GOT3 (cell line): ENCODE data around the gene BABAM1.

Experiments
- DNase-seq: peaks from one replicate; lab custom pipeline; 2025; ENCODE audit warnings: mixed read lengths; lab: John Stamatoyannopoulos, UW

Gene BABAM1

DNA sequence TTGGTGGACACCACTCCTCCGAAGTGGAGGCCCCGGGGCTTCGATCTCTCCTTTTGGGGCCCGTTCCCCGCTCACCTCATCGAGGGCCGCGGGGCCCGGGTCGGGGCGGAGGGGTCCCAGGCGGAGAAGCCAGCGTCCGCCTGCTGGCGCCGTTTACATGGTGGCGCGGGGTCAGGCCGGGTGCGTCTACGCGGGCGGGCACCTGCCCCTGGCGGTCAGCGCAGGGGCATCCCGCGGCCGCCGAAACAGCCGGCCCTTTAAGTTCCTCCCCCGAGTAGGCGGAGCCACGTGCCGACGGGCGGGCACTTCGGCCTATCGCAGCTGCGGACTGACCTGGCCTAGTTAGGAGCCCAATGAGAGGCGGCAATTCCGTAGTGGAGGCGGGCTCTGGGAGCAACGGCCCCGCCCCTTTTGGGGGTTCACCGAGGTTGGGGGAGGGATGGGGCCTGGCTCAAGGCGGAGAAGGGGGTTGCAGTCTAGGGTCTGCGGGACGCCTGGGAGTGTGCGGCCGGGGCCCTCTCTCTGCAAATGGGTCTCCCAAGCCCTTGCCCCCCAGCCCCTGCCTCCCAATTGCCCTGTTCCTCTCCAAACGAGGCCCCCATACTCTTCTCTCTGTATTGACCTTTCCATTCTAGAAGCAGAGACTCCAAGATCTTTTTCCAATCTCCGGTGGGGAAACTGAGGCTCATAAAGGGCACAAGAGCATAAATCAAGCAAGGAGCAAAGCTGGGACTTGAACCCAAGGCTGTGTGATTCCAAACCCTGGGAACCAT lies 36.1 kb downstream of the BABAM1 start, which contains the start of gene ABHD8:
ABHD8 (minus strand) TSS at position 259 of the 773 bp plus-strand sequence. CDS start 1,809 bp downstream, outside the sequence.
- DNase-seq: peak; percentile 80

DNA sequence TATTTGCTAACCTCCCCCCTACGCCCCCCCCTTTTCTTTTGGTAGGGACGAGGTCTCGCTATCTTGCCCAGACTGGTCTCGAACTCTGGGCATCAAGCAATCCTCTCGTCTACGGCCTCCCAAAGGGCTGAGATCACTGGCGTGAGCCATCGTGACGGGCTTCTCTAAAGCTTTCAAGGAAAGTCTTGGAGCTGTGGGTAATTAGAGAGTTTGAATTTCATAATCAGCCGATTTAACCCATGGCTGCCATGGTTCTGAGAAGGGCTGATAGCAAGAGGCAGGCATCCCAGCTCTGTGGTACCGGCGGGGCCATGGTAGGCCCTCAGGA lies 36.7 kb downstream of the BABAM1 start:
- no peak for DNase-seq

DNA sequence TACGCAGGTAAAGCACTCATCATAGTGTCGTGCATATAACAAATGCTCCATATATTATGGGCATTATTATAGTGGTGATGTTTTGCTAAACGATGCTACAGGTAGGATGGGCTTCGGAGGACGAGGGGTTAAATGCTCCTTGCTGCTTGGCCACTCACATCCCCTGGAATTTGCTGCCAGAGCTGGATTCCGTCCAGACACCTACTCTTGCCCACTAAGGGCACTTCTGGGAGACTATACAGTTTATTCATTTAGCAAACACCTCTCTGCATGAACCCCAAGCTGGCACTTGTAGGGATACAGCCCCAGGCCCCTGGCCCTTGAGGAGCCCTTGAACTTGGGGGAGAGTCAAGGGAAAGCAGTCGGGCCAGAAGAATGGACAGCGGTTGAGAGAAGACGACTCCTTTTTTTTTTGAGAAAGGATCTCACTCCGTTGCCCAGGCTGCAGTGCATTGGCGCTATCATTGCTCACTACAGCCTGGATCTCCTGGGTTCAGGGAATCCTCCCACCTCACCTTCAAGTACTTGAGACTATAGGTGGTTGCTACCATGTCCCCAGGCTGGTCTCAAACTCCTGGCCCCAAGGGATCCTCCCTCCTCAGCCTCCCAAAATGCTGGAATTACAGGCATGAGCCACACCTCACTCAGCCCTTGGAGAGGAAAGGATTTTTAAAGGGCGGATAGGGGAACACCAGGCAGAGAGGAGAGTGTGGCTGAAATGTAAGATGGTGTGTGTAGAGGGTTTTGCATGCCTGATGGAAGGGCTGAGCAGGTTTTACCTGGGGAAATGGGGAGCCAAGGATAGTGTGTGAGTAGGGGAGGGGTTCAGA lies 37.4 kb downstream of the BABAM1 start:
- DNase-seq: no peak

DNA sequence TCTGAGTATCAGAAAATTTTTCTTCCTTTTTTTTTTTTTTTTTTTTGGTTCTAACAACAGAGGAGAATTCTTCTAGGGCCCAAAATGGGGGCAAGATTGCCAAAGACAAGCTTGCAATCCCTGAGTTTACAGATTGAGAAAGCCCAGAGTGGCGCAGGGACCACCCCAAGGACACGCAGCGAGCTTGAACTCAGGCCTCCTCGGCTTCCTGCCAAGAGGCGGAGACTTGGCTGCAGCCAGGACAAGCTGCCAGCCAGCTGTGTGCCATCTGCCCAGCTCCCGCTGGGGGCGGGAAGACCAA lies 37.9 kb downstream of the BABAM1 start:
- DNase-seq: no peak

DNA sequence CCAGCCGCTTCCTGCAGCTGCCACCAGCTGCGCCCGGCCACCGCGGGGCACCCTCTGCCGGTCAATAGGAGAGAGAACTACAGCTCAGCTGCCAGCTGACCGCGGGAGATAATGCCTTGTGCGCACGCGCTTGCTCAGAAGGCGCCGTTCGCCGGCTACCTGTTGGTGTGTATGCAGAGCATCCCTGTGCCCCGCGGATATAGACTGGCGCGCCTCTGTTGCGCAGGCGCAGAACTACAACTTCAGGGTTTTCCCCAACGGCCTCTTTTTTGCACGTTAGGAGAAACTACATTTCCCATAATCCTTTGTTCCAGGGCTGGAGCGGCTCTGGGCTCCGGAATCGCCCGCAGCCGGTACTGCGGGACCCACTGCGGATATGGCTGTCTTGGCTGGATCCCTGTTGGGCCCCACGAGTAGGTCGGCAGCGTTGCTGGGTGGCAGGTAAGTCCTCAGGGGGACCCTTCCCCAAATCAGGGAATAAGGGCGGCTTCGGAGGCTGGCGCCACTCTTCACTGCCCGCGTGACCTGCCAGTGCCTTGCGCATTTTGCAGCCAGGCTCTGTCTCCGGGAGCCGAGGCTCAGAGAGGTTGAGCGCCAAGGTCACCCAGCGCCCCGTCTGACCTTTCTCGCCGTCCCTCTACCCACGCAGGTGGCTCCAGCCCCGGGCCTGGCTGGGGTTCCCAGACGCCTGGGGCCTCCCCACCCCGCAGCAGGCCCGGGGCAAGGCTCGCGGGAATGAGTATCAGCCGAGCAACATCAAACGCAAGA lies 38.5 kb downstream of the BABAM1 start, which contains the start of gene MRPL34:
MRPL34 (plus strand) TSS at position 356 of the 768 bp plus-strand sequence; CDS start at position 377, 21 bp downstream.
- peak; percentile 96 for DNase-seq

DNA sequence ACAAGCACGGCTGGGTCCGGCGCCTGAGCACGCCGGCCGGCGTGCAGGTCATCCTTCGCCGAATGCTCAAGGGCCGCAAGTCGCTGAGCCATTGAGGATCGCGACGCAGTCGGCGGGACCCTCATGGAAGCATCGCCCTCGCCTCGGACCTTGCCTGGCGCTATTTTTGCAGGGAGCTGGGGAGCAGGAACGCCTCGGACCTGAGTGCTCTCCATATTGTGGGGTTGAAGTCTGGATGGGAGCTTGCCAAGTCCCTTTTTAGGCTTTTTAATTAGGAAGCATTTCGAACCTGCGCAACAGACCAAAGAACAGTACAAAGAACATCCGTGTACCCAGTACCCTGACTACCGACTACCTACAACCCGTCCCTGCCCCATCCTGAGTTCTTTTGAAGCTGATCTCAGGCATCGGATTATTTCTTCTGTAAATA lies 39.1 kb downstream of the BABAM1 start:
- no peak for DNase-seq

DNA sequence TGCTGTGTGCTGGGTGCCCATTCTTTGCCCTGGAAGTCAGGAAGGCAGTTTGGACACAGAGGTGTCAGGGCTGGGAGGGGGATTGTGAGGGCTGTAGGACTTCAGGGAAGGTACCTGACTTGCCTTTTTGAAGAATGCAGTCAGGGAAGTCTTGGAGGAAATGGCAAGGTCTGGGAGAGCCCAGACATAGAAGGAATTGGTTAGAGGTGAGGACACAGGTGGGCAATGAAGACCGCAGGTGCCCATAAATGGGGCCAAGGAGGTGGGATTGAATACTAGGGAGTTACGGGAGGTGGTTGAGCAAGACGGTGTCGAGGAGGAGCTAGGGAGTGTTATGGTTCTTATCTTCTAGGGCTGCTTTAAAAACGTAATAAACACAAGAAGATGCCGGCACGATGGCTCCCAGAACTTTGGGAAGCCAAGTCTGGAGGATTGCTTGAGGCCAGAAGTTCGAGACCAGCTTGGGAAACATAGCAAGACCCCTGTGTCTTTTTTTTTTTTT lies 40.7 kb downstream of the BABAM1 start:
- DNase-seq: no peak

DNA sequence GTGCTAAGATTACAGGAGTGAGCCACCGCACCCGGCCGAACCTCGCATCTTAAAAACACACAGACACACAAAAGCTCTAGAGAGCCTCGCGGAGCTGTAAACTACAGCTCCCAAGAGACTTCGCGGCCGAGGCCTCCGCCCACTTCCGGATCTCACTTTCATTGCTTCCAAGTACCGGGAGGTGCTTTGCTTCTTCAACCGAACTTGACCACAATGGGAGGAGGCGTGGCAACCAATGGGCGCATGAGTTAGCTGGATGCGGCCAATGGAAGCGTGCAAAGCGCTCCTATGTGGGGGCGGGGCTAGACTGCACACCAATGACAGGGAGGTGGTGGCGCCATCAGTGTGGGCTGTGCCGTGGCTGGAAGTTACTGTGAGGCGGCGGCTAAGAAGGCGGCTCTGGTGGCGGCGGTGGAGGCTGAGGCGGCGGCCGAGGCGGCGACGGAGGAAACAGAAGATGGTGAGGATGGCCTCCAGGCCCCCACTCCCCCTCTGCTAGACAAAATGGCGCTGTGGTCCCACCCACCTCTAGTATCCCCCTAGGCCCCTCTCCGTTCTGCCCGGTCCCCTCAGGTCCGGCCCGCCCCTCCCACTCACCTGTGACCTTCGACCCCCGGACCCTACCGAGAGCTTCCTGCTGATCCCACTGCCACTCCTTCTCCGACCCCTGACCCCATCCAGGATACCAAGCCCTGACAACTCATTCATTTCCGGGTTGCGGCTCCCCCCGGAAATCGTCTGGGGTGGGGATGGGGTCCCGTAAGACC lies 42.1 kb downstream of the BABAM1 start, which contains the start of gene DDA1:
DDA1 (plus strand) TSS at position 366 of the 767 bp plus-strand sequence; CDS start at position 458, 92 bp downstream.
- peak; percentile 95 for DNase-seq

DNA sequence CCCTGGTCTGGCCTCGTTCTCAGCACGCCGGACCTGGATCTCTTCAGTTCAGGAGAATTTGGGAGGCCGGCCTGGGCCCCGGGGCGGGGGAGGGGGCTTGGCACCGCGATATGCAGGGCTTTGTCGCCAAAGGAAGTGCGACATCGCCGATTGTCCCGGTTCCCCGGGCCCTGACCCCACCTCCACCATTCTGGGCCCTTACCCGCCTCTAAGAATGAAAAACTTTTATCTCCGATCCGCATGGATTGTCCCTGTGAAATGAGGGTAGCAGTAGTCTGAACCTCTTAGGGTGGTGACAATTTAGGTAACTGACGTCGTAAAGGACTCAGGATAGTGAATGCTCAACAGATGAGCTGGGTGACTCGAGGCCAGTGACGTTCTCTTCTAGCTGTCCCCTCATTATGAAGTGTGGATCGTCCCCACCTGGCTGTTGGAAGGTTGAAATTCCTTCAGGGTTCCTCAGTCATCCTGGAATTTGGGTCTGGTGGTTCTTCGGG lies 42.8 kb downstream of the BABAM1 start:
- no peak for DNase-seq

DNA sequence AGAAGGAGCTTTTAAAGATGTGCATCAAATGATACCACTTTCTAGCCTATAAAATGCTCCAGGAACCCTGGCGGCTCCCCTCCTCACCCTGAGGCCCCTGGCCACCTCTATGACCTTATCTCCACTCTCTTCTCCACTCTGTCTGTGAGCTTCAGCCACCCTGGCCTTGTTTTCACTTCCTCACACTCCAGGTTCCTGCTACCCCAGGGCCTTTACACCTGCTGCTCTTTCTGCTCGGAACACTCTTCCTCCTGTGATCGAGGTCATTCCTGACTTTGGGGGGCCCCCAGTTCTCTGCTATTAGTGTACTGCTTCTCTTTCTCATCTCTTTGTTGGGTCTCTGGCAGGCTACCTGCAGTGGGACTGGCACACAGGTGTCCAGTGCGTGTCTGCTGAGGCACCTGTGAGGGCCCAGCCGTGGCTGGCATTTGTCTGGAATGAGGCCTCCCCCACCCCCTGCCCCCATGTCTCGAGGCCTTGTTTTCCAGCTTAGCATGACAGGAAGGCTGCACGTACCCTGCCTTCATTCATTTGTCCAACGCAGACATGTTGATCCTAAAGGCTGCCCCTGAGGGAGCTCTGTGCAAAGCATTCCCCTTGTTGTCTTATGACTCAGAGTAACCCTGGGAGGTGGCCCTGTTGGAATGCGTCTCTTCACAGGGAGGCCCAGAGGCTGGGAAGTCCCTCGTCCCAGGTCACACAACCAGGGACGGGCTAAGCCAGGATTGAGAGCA lies 44.4 kb downstream of the BABAM1 start:
- no peak for DNase-seq

DNA sequence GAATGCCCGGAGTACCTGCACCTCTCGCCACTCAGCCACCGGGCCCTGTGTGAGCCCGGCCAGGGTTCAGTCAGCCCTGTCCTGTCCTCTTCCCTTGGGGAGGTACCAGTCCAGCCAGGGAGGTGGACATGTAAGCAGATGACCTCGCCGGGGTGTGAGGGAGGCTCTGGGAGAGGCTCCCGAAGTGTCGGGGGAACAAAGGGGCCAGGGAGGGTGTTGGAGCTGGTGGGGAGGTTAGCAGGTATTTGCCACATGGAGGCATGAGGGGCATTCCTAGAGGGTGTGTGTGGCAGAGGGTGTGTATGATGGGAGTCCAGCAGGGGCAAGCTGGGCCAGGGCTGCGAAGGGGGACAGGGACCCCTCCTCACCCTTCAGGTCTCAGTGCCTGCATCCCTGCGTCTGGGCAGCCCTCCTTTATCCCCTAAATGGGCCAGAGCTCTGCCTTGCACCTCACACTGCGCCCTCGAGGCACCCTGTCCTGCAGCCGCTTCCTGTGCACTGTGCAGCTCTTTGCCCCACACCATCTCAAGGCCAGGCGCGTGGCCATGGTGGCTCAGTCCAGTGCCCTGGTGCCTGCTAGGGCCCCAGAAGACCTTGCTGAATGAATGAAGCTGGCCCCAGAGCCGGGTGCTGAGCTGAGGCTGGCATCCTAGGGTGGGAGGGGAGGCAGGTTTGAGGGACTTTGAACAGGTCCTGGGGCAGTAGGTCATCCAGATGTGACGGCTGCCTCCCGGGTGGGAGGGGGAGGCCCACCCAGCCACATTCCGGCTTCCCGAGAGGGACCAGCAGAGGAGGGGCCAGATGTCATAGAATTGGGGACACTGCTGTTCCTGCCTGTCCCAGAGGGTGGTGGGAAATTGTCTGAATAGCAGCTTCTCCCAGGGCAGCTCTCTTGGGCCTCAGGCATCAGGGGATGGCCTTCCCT lies 45.2 kb downstream of the BABAM1 start:
- DNase-seq: no peak

DNA sequence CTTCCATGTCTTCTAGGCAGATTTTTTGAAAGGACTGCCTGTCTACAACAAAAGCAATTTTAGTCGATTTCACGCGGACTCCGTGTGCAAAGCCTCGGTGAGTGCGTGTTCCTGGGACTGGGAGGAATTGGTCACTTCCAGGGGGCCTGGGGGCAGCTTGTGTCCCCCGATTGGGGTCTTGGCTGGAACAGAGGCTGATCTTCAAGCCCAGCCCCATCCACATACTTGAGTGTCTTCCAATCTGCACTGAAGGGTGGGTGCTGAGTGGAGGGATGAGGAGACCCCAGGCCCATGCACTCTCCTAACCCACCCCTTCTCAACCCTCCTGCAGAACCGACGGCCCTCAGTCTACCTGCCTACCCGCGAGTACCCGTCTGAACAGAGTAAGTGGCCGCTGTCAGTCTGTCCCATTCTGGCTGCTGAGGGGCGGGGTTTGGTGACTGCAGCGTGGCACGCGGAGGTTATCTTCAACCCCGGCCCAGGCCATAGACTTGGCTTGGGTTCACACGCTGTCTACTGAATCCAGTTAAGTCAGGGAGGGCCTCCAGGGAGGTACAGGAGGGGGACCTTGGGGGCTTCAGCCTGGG lies 46.9 kb downstream of the BABAM1 start:
- no peak for DNase-seq

DNA sequence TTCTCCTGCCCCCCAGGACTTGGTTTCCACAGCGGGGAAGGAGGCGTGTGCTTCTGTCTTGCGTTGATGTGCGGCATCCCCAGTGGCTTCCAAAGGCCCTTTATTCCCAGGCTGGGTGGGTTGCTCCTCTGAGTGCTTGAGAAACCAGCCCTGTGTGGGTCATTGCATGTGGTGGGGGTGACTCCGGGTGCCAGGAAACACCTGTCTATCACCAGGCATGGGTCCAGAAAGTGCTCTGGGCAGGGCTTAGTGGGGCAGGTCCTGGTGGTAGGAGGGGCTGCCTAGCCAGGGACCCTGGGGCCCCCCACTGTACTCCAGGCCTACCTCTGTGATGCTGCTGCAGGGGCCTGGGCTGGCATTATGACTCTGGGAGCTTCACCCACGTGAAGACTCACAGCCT lies 51.7 kb downstream of the BABAM1 start:
- no peak for DNase-seq

DNA sequence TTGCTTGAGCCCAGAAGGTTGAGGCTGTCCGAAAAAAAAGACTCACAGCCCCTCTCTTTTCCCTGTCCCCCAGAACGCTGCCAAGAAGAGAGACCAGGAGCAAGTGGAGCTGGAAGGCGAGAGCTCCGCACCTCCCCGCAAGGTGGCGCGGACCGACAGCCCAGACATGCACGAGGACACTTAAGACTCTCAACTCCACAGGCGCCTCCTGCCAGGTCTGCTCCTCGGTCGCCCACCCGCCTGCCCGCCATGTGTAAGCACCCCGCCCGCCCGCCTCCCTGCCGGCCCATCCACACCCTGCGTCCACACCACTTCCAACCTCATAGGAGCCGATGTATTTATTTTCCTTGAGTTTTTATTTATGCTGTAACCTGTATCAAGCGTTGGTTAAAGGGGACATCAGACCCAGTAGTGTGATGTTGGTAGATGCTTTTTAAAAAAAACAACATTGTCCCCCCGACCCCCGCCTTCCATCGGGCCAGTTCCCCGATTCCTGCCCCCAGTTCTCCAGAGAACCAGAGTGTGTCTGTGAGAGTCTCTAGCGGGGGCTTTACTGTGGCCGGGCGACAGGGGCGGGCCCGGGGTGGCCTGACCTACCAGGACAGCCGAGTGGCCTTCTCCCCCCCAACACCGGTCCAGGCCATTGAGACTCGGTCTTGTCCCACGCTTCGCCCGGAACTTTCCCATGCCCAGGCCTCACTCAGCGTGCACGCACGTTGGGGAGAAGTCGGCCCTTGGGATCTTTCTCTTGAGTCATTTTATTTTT lies 52.4 kb downstream of the BABAM1 start:
- no peak for DNase-seq

DNA sequence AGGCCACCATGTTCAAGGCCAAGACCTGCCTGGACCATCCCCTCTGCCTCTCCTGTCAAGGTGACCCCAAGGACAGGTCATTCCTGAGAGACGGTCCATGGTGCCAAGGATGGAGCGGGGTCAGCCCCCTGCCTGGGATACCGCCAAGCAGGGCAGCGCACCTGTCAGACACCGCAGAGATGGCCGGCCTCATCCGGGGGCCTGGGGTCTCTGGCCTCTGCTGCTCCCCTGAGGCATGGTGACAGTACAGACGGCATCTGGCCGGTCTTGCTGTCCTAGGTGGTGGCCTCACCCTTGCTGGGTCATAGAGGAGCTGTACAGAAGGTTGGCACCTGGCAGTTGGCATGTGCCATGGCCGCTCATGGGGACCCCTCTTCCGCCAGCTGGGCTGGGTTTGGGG lies 53.2 kb downstream of the BABAM1 start:
- no peak for DNase-seq

DNA sequence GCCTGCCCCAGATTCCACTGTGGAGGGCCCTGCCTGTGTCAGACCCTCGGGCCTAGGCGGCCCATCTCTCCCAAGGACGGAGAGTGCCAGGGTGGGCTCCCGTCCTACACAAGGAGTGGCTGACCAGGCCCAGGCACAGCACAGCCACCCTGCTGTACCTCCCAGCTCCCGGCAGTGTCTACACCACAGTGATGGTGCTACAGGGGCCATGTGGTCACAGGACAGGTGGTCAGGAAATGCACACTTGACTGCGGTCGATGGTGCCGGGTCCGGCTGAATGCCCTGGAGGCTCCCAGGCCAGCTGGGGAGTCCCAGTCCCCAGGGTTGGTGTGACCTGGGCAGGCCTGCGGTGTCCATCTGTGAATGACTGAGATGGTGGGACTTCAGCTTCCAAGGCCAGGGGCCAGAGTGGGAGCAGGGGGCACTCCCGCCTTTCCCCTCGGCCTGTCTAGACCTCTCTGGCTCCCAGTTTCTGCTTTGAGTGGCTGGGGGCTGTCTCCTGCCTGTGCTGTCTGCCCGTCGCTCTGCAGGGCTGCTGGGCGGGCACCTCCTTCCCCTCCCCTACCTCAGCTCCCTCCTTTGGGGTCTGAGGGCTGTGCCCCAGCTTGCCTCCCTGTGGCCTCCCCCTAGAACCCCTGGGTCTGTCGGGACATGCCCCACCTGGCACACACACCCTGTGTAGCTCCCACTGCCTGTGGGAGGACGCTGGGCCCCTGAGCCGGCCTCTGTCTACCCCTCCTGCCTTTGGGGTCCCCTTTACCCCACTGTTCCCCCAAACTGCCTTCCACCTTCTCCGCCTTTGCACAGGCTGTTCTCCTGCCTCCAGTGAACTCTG lies 54.6 kb downstream of the BABAM1 start:
- DNase-seq: no peak

DNA sequence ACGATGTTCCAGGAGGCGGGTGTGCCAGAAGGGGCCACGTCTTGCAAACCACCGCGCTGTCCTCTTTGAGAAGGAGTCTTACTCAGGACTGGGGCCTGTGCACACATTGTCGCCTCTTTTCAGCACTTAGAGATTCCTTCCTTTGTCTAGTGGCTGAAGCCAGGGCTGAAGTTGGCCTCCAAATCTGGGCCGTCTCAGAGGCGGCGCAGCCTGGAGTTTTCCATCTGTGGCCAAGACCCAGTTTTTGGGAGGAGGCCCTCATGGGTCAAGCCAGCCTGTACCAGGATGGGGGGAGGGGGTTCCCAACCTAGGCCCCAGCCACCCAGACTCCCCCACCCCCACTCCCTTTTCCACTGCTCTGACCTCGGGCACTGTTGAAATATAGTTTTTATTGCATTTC lies 55.6 kb downstream of the BABAM1 start:
- no peak for DNase-seq
